ENCODE data around the gene SEMG1. TPM values are rescaled to one million over a fixed set of nuclear protein-coding genes. Genes with fewer than 3 reads are reported as not detected.

Gene SEMG1
- total RNA-seq, 4 donors from 2014 or later: not detected

- H3K4me1 ChIP-seq: peaks cover 0 to 17% (median 9%) of the 10 kb centered on the region in 4 donors
- H3K4me3 ChIP-seq: peak within 1 kb of the TSS in 2 of 4 donors; percentile 19 to 45
- 42% methylated on average over 7 of the region's 7 CpGs for WGBS
- H3K36me3 ChIP-seq: no peaks in the 10 kb centered on the region
- intact Hi-C loops (cut with DNase I): no loop called here
- peak in 1 of 2 donors; percentile 73 for TF ChIP-seq POLR2AphosphoS5 (IDR thresholded peaks at IDR 0.05)
- no peak for TF ChIP-seq EP300 (IDR thresholded peaks at IDR 0.05)
- peak; percentile 38 for TF ChIP-seq POLR2A (IDR thresholded peaks at IDR 0.05; ENCODE audit: low read depth)
- H3K27ac ChIP-seq (replicated peaks in 1 of 4): peak within 1 kb of the TSS; percentile 5 to 66 (median 58)
- peaks cover 0 to 14% (median 0%) of the 10 kb centered on the region in 4 donors for H3K27me3 ChIP-seq
- H3K9me3 ChIP-seq: no peaks in the 10 kb centered on the region
- DNase-seq (ENCODE audit: extremely low spot score): no peak
Measured at GRCh38 chr20:45254383-45255262, 47.8 kb downstream of the SEMG1 start, which contains the start of gene SLPI. SLPI (minus strand) TSS chr20:45254564; CDS start chr20:45254543, 21 bp downstream.

DNA sequence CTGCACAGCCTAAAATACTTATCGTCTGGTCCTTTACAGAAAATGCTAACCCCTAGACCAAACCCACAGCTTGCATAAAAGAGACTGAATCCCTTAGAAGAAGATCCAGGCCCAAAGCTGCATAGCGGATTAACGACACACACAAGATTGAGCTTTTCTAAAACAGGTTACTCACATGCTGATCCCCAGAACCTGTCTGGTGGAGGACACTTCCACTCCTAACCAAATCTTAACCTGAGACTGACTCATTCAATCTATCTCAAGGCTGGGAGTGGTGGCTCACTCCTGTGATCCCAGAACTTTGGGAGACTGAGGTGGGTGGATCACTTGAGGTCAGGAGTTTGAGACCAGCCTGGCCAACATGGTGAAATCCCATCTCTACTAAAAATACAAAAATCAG lies 50.3 kb downstream of the SEMG1 start:
- no peak for TF ChIP-seq CTCF (IDR thresholded peaks at IDR 0.05)
- TF ChIP-seq POLR2A (IDR thresholded peaks at IDR 0.05; ENCODE audit: low read depth): no peak
- TF ChIP-seq POLR2AphosphoS5 (IDR thresholded peaks at IDR 0.05): no peak
- no peak for TF ChIP-seq EP300 (IDR thresholded peaks at IDR 0.05)
- Histone ChIP-seq H3K9me3 (no peaks in the 10 kb centered on the region), H3K36me3 (no peaks in the 10 kb centered on the region), H3K27ac (replicated peaks in 1 of 4) (no peak overlapping the region), H3K4me3 (no peak overlapping the region), H3K27me3 (peaks cover 0 to 25% (median 0%) of the 10 kb centered on the region in 4 donors), H3K4me1 (peaks cover 0 to 17% (median 9%) of the 10 kb centered on the region in 4 donors)
- no peak for DNase-seq (ENCODE audit: extremely low spot score)
- intact Hi-C loops (cut with DNase I): no loop called here
- 89% methylated on average over 3 of the region's 3 CpGs for whole genome bisulfite sequencing

DNA sequence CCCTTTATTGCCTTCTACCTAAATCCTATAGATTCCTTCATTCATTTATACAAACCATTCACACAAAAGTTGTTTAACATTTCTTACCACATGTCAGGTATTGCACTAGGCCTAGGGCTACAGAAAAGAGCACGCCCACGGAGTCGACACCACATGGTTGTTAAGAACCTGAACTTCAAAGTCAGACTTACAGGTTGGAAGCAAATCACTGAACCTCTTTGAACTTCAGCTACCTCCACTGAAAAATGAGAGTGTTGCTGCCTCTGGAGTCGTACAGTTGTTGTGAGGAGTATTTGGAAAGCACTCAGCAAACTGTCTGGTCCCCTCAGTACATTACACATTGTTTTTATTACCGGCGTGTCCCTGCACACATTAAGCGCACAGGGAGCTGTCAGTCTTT lies 50.9 kb downstream of the SEMG1 start:
- peaks cover 0 to 24% (median 0%) of the 10 kb centered on the region in 4 donors for H3K27me3 ChIP-seq
- H3K36me3 ChIP-seq: no peaks in the 10 kb centered on the region
- H3K9me3 ChIP-seq: no peaks in the 10 kb centered on the region
- intact Hi-C loops (cut with DNase I): no loop called here
- no peak overlapping the region for H3K4me3 ChIP-seq
- H3K4me1 ChIP-seq: peaks cover 0 to 17% (median 9%) of the 10 kb centered on the region in 4 donors
- H3K27ac ChIP-seq (replicated peaks in 1 of 4): no peak overlapping the region
- DNase-seq (ENCODE audit: extremely low spot score): peak; percentile 84
- 72% methylated on average over 7 of the region's 7 CpGs for WGBS
- TF ChIP-seq CTCF (IDR thresholded peaks at IDR 0.05): no peak
- TF ChIP-seq POLR2AphosphoS5 (IDR thresholded peaks at IDR 0.05): no peak

DNA sequence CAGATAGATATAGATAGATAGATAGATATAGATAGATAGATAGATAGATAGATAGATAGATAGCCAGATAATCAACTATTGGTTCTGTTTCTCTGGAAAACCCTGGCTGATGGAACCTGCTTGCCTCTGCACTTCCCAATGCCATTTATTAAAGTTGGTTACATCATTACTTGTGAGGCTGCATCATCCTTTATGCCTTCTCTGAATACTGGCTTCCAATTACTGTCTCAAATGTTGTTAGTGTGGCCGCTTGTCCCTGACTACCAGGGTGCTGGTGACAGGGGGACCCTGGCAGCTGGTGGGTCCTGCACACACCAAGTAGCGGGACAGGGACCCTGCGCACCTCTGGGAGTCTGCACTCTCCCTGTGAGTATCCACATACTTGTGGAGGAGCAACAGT lies 51.4 kb downstream of the SEMG1 start:
- no peaks in the 10 kb centered on the region for H3K9me3 ChIP-seq
- intact Hi-C loops (cut with DNase I): no loop called here
- H3K4me1 ChIP-seq: peaks cover 0 to 17% (median 9%) of the 10 kb centered on the region in 4 donors
- no peak for DNase-seq (ENCODE audit: extremely low spot score)
- TF ChIP-seq POLR2A (IDR thresholded peaks at IDR 0.05; ENCODE audit: low read depth): no peak
- no peak for TF ChIP-seq POLR2AphosphoS5 (IDR thresholded peaks at IDR 0.05)
- no peak for TF ChIP-seq EP300 (IDR thresholded peaks at IDR 0.05)
- TF ChIP-seq CTCF (IDR thresholded peaks at IDR 0.05): no peak
- H3K4me3 ChIP-seq: no peak overlapping the region
- no peaks in the 10 kb centered on the region for H3K36me3 ChIP-seq
- H3K27ac ChIP-seq (replicated peaks in 1 of 4): no peak overlapping the region
- WGBS: 73% methylated on average over 3 of the region's 3 CpGs
- peaks cover 0 to 18% (median 0%) of the 10 kb centered on the region in 4 donors for H3K27me3 ChIP-seq

DNA sequence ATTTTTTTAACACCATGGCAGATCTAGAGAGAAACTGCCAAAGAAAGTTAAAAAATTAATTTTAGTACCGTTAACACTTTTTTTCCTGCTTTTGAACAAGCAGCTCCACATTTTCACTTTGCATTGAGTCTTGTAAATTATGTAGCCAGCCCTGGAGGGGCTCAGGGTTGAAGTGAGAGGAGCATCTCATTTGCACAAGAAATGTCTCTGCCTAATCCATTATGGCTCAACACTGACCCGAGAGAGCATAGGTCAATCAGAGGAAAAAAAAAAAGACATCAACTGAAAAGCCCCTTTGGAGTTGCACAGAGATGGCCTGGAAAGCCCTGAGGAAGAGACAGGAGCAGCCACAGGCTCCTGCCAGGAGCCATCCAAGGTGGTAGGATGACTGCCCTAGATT lies 51.8 kb downstream of the SEMG1 start:
- H3K27ac ChIP-seq (replicated peaks in 1 of 4): no peak overlapping the region
- no peaks in the 10 kb centered on the region for H3K9me3 ChIP-seq
- H3K4me3 ChIP-seq: no peak overlapping the region
- TF ChIP-seq POLR2A (IDR thresholded peaks at IDR 0.05; ENCODE audit: low read depth) (no peak), POLR2AphosphoS5 (IDR thresholded peaks at IDR 0.05) (no peak), EP300 (IDR thresholded peaks at IDR 0.05) (no peak), CTCF (IDR thresholded peaks at IDR 0.05) (no peak)
- intact Hi-C loops (cut with DNase I): no loop called here
- H3K36me3 ChIP-seq: no peaks in the 10 kb centered on the region
- 52% methylated on average over 2 of the region's 2 CpGs for WGBS
- no peak for DNase-seq (ENCODE audit: extremely low spot score)
- H3K4me1 ChIP-seq: peaks cover 0 to 16% (median 9%) of the 10 kb centered on the region in 4 donors
- H3K27me3 ChIP-seq: peaks cover 0 to 15% (median 0%) of the 10 kb centered on the region in 4 donors
